ENCODE results near the gene DAAM2.

DNA sequence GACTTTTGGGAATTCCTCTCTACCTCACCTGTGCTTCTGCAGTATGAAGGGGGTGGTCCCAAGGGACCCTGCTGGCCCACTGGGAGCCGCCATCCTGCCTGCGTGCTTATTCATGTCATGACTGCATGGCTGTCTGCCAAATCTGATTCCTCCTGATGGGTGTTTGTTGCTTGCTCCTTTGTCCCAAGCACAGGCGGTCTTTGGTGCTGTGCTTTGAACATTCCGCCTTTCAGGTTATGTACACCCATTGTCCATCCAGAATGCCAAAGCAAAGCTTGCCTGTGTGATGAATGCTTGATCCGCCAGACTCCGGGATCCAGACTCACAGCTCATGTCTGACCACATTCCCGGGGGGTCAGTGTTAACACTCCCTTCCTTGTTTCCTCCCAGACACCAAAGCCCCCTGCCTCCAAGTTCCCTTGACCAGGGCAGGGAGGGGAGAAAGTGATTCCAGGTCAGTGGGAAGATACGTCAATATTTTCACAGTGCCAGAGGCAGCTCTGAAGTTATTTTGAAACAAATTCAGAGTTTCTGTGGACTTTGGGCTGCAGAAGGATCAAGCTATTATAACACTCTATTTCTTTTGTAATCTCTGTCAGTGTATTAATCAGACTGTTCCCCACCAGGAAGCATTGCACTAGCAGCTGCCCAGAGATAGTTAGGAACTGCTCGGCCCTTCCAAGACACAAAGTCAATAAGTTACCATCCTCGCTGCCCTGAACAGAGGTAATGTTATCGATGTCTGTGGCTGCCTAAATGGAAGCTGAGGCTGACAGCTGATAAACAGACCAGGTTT is 9.5 kb downstream of the DAAM2 start:
- TF ChIP-seq, protein P1, sequence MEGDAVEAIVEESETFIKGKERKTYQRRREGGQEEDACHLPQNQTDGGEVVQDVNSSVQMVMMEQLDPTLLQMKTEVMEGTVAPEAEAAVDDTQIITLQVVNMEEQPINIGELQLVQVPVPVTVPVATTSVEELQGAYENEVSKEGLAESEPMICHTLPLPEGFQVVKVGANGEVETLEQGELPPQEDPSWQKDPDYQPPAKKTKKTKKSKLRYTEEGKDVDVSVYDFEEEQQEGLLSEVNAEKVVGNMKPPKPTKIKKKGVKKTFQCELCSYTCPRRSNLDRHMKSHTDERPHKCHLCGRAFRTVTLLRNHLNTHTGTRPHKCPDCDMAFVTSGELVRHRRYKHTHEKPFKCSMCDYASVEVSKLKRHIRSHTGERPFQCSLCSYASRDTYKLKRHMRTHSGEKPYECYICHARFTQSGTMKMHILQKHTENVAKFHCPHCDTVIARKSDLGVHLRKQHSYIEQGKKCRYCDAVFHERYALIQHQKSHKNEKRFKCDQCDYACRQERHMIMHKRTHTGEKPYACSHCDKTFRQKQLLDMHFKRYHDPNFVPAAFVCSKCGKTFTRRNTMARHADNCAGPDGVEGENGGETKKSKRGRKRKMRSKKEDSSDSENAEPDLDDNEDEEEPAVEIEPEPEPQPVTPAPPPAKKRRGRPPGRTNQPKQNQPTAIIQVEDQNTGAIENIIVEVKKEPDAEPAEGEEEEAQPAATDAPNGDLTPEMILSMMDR (IDR thresholded peaks at IDR 0.05): no peak
- TF ChIP-seq MAX (IDR thresholded peaks at IDR 0.05; ENCODE audit: low read depth) (no peak), USF2 (IDR thresholded peaks at IDR 0.05; ENCODE audit: borderline replicate concordance, low read depth, low read length) (no peak), RAD21 (IDR thresholded peaks at IDR 0.05; ENCODE audit: low read length) (no peak), ELF1 (IDR thresholded peaks at IDR 0.05) (no peak)
